Pancreas (tissue), 10 donors: ENCODE results near the gene GPR161. TPM values are rescaled to one million over a fixed set of nuclear protein-coding genes. Genes with fewer than 3 reads are reported as not detected.

ENCODE experiments used
- ATAC-seq, 4 donors: fragments of 200-7000 bp; cut with Tn5 transposase; one replicate each; pipeline versions ENCODE4 v1.8.0 to v1.9.1; 2020; ENCODE audit warnings: mild to moderate bottlenecking in 4 of 4, moderate library complexity in 4 of 4
- DNase-seq, 6 donors: peaks; one replicate each; pipeline ENCODE4 v3.0.0-alpha.2; 2020
- FAIRE-seq: peaks from 2 replicates; lab custom pipeline; 2012; peaks lifted over from hg19 to GRCh38; lab: Jason Lieb, UNC
- H3K27ac ChIP-seq, 4 donors: fragments of 200-600 bp; sonication (generic); 1 replicate in 3 of 4; 2 replicates in 1 of 4; pipeline versions ENCODE4 v1.5.0 to v1.8.0; 2020
- H3K27me3 ChIP-seq, 4 donors: fragments of 200-600 bp; one replicate each; pipeline ENCODE4 v1.8.0; 2021
- H3K36me3 ChIP-seq, 3 donors: fragments of 200-600 bp; sonication (generic) in 1 of 3; one replicate each; pipeline versions ENCODE4 v1.5.0 to v1.8.0; 2020 to 2021
- H3K4me1 ChIP-seq, 3 donors: fragments of 200-600 bp; one replicate each; pipeline ENCODE4 v1.8.0; 2021
- H3K4me3 ChIP-seq, 4 donors: fragments of 200-600 bp; sonication (generic) in 2 of 4; one replicate each; pipeline versions ENCODE4 v1.5.0 to v1.8.0; 2020 to 2021
- H3K9me3 ChIP-seq, 4 donors: fragments of 200-600 bp; one replicate each; pipeline ENCODE4 v1.8.0; 2021
- WGBS, 2 donors: extraction: QIAGEN DNeasy Blood & Tissue Kit; methylation state at CpG; one replicate each; pipeline ENCODE4 v1.1.7; 2013; 5-methylcytosine and 5-hydroxymethylcytosine counted together
- intact Hi-C, 3 donors: fragments of 100-400 bp; cut with DNase I; formaldehyde crosslinking; loops; one replicate each; pipeline versions ENCODE4 v1.11.1 to v1.14.2; 2022
- polyA plus RNA-seq, 2 donors: library from polyadenylated mRNA; stranded (reverse); fragments of 200-250 nt; gene quantifications; one replicate each; pipeline ENCODE4 v1.2.3, GENCODE V29; 2013
- total RNA-seq, 6 donors: library from RNA; stranded (reverse); fragmentation: NEBNext Ultra II Directional in 4 of 6; extraction: Animal tissue kit (Norgen Biotek cat#: 25700) in 4 of 6; gene quantifications; one replicate each; pipeline versions ENCODE4 v1.2.1 to v1.2.4, GENCODE V29; 2021 to 2023
- TF ChIP-seq, protein P1 (sequence below), 4 donors: fragments of 200-600 bp; sonication (generic) in 3 of 4; IDR thresholded peaks; one replicate each; pipeline versions ENCODE4 v1.5.0 to v1.8.0; 2021; ENCODE audit warnings: antibody characterized with exemption in 4 of 4
- donor health status: healthy with polysubstance abuse.
- donor health status: DM: no; HTN: no; CAD: no; lungs with moderate emphysema.
- donor health status: DM: no; HTN: no; CAD: no.
- donor health status: control.
- donor health status: control.
- donor health status: Bipolar disorder and iron deficiency.
- donor health status: DM: yes; HTN: yes; CAD: no.
- donor health status: DM: no; HTN: no; CAD: no.
- donor health status: DM: no; HTN: no; CAD: no.
- donor health status: DM: yes; HTN: yes; CAD: no.

The GPR161 gene
- total and polyA plus RNA-seq, 8 donors, result 2.5 to 9.7 (median 9.0) TPM

DNA sequence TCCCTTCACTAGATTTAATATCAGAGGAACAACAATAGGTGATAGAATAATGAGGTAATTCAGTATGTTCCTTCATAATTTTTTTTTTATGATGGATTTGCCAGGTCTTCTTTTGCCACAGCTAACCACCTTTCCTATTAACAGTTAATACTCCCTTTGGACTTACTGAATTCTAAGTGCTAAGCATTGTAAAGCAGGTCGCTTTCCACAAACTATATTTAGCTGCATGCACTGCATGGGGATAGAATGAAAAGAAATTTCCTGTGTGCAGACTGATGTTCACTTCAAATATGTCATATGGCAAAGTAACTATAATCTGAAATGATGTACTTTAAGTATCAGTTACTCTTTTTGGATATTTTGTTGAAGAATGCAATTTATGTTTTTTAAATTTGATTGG lies 85.8 kb downstream of the GPR161 start:
- whole genome bisulfite sequencing, 2 donors, result 89 to 92% methylated on average over 1 of the region's 1 CpG
- FAIRE-seq, result no peak
- intact Hi-C loops, result no loop called here

DNA sequence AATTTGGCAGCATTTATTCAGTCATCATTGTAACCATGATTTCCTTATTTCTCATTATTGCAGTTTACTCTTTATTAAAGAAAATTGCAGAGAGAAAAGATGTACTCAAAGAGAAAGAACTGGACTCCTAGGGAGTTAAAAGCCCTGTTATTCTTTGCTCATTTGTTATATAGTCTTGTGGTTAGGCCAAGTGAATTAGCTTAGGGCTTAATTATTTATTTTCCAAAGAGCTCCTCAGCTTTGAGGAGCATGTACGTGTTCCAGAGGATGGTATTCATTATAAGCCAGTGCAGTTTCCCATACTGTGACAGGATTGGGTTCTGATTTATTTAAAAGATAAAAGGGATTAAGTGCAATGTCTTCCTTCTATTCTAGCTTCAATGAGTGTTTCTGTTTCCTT lies 86.4 kb downstream of the GPR161 start:
- H3K4me1 ChIP-seq, result peaks cover 0 to 10% (median 0%) of the 10 kb centered on the region in 3 donors
- H3K36me3 ChIP-seq, result no peaks in the 10 kb centered on the region
- H3K27ac ChIP-seq, result no peak overlapping the region
- no peaks in the 10 kb centered on the region for H3K9me3 ChIP-seq
- H3K27me3 ChIP-seq, result no peaks in the 10 kb centered on the region
- H3K4me3 ChIP-seq, result no peak overlapping the region
- DNase-seq (no peak), ATAC-seq (no peak), FAIRE-seq (no peak)
- 83 to 91% methylated on average over 1 of the region's 1 CpG for WGBS, 2 donors
- intact Hi-C loops, result no loop called here
- TF ChIP-seq, protein P1, sequence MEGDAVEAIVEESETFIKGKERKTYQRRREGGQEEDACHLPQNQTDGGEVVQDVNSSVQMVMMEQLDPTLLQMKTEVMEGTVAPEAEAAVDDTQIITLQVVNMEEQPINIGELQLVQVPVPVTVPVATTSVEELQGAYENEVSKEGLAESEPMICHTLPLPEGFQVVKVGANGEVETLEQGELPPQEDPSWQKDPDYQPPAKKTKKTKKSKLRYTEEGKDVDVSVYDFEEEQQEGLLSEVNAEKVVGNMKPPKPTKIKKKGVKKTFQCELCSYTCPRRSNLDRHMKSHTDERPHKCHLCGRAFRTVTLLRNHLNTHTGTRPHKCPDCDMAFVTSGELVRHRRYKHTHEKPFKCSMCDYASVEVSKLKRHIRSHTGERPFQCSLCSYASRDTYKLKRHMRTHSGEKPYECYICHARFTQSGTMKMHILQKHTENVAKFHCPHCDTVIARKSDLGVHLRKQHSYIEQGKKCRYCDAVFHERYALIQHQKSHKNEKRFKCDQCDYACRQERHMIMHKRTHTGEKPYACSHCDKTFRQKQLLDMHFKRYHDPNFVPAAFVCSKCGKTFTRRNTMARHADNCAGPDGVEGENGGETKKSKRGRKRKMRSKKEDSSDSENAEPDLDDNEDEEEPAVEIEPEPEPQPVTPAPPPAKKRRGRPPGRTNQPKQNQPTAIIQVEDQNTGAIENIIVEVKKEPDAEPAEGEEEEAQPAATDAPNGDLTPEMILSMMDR (IDR thresholded peaks at IDR 0.05), result no peak

More for the DNA sequence above, 85.8 kb downstream of the GPR161 start:
- H3K9me3 ChIP-seq, result no peaks in the 10 kb centered on the region
- H3K27ac ChIP-seq, result no peak overlapping the region
- no peaks in the 10 kb centered on the region for H3K36me3 ChIP-seq
- H3K27me3 ChIP-seq, result no peaks in the 10 kb centered on the region
- no peak for DNase-seq
- ATAC-seq, result no peak
- H3K4me1 ChIP-seq, result peaks cover 0 to 4% (median 0%) of the 10 kb centered on the region in 3 donors
- TF ChIP-seq, protein P1 (IDR thresholded peaks at IDR 0.05), result no peak
- no peak overlapping the region for H3K4me3 ChIP-seq

DNA sequence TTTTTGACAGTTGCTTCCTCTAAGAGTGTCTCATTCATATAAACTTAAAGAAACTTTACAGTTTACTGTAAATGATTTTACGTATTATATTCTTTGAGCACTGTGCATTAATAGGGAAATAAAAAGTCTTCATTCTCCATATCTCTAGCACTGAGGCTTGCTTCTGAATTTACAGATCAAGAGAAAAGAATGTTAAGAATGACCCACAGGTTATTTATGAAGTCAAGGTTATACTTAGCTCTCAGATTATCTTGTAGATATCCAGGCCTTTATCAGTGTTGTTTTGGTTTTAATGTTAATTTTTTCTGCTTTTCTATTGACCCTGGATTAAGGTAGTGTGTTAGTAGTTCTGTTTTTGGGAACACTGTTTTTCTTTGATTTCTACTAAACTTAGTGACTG lies 91.4 kb downstream of the GPR161 start:
- FAIRE-seq, result no peak
- Histone ChIP-seq H3K4me1 (peaks cover 0 to 11% (median 0%) of the 10 kb centered on the region in 3 donors), H3K9me3 (no peaks in the 10 kb centered on the region), H3K4me3 (no peak overlapping the region), H3K27me3 (no peaks in the 10 kb centered on the region), H3K27ac (no peak overlapping the region), H3K36me3 (no peaks in the 10 kb centered on the region)
- 73 to 95% methylated on average over 1 of the region's 1 CpG for WGBS, 2 donors
- no peak for DNase-seq
- TF ChIP-seq, protein P1 (IDR thresholded peaks at IDR 0.05), result no peak
- peak in 1 of 4 donors; percentile 51 for ATAC-seq
- intact Hi-C loops, result no loop called here

DNA sequence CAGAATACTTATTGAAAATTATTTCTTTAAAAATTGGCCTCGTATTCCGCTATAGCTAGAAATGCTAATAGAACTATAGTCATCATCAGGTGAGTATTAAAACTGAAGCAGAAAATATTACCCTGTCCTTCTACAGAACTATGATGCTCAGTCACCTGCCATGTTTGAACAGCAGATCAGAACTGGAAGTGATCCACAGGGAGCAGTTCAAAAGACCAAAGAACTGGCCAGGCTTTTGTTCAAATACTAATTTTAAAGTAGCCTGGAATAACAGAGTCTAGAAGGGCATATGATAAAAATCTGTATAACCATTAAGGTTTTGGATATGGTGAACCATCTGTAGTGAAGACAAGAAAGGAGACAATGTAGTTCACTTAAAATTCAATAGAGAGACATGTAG lies 94.4 kb downstream of the GPR161 start:
- Histone ChIP-seq H3K27me3 (no peaks in the 10 kb centered on the region), H3K4me1 (peaks cover 0 to 11% (median 0%) of the 10 kb centered on the region in 3 donors), H3K4me3 (no peak overlapping the region), H3K36me3 (no peaks in the 10 kb centered on the region), H3K9me3 (no peaks in the 10 kb centered on the region), H3K27ac (no peak overlapping the region)
- intact Hi-C loops, result no loop called here
- TF ChIP-seq, protein P1 (IDR thresholded peaks at IDR 0.05), result no peak
- DNase-seq (no peak), ATAC-seq (no peak), FAIRE-seq (no peak)
- 96 to 97% methylated on average over 2 of the region's 2 CpGs for WGBS, 2 donors

DNA sequence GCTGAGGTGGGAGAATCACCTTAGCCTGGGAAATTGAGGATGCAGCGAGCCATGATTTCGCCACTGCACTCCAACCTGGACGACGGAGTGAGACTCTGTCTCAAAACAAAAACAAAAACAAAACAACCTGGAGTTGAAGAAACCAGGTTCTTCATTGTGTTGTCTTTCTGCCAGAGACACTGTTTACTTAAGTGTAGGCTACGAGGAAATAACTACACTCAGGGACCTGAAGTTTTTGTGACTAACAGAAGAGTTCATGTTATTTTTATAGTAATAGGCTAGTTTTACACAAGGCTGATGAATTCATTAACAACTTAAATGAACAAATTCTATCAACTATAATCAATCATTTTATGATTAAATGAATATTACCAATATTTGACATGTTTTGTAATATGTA lies 101.4 kb downstream of the GPR161 start:
- intact Hi-C loops, result no loop called here
- no peaks in the 10 kb centered on the region for H3K9me3 ChIP-seq

More for the DNA sequence above, 101.4 kb downstream of the GPR161 start:
- TF ChIP-seq, protein P1 (IDR thresholded peaks at IDR 0.05), result no peak
- H3K27ac ChIP-seq, result no peak overlapping the region
- DNase-seq (no peak), ATAC-seq (peak in 2 of 4 donors; percentile 41 to 57), FAIRE-seq (no peak)
- H3K4me3 ChIP-seq, result no peak overlapping the region
- H3K36me3 ChIP-seq, result no peaks in the 10 kb centered on the region
- no peaks in the 10 kb centered on the region for H3K27me3 ChIP-seq
- no peaks in the 10 kb centered on the region for H3K4me1 ChIP-seq
- WGBS, 2 donors, result 82 to 84% methylated on average over 5 of the region's 5 CpGs
